Measurements from ENCODE around the gene MSH2. TPM values are rescaled to one million over a fixed set of nuclear protein-coding genes. Genes with fewer than 3 reads are reported as not detected.

Gene MSH2
- total RNA-seq, 1 donor, result 14.5 TPM

DNA sequence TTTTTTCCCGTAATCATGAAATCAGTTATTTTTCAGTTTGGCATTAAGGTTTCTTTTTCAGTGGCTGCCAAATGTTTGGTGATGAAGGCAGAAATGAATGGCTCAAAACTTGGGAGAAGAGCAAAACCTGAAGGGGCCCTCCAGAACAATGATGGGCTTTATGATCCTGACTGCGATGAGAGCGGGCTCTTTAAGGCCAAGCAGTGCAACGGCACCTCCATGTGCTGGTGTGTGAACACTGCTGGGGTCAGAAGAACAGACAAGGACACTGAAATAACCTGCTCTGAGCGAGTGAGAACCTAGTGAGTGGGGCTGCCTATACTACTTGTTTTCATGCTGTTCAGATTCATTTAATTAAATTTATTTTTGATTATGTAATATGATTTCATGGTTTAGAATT lies 29.2 kb upstream of the MSH2 start:
- Histone ChIP-seq H2AFZ (ENCODE audit: low read length) (no peak overlapping the region), H3K36me3 (ENCODE audit: insufficient read depth, low read length) (no peaks in the 10 kb centered on the region), H3K4me1 (ENCODE audit: insufficient read depth, low read length) (no peaks in the 10 kb centered on the region), H3K27ac (ENCODE audit: low read depth, low read length) (no peak overlapping the region), H3K4me2 (ENCODE audit: insufficient read depth, low read length) (no peak overlapping the region), H4K20me1 (ENCODE audit: insufficient read depth, low read length) (no peaks in the 10 kb centered on the region), H3K27me3 (ENCODE audit: insufficient read depth, low read length) (peaks cover 19% of the 10 kb centered on the region), H3K4me3 (ENCODE audit: insufficient read depth, low read length) (no peak overlapping the region), H3K79me2 (ENCODE audit: insufficient read depth, low read length) (no peaks in the 10 kb centered on the region), H3K9me3 (ENCODE audit: low read depth, low read length) (no peaks in the 10 kb centered on the region)
- peak; percentile 62 for DNase-seq (ENCODE audit: insufficient read length, low spot score, missing footprints)
- TF ChIP-seq, protein P1, sequence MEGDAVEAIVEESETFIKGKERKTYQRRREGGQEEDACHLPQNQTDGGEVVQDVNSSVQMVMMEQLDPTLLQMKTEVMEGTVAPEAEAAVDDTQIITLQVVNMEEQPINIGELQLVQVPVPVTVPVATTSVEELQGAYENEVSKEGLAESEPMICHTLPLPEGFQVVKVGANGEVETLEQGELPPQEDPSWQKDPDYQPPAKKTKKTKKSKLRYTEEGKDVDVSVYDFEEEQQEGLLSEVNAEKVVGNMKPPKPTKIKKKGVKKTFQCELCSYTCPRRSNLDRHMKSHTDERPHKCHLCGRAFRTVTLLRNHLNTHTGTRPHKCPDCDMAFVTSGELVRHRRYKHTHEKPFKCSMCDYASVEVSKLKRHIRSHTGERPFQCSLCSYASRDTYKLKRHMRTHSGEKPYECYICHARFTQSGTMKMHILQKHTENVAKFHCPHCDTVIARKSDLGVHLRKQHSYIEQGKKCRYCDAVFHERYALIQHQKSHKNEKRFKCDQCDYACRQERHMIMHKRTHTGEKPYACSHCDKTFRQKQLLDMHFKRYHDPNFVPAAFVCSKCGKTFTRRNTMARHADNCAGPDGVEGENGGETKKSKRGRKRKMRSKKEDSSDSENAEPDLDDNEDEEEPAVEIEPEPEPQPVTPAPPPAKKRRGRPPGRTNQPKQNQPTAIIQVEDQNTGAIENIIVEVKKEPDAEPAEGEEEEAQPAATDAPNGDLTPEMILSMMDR (IDR thresholded peaks at IDR 0.05; ENCODE audit: extremely low read depth, low read depth, low read length), result no peak

DNA sequence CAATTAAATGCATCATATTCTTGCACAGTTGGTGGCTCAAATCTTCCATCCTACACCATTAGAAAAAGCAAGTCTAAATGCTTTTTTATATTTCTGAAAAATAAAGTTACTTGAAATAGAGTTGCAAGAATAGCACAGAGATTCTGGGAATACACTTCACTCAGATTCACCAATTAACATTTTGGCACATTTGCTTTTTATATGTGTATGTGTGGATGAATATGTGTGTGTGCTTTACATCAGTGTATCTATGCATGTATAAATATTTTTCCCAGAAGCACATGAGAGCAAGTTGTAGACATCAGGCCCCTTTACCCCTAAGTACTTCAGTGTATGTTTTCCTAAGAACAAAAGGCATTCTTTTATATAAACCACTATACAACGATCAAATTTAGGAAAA lies 27.6 kb upstream of the MSH2 start:
- Histone ChIP-seq H3K9me3 (ENCODE audit: low read depth, low read length) (no peaks in the 10 kb centered on the region), H4K20me1 (ENCODE audit: insufficient read depth, low read length) (no peaks in the 10 kb centered on the region), H3K27ac (ENCODE audit: low read depth, low read length) (no peak overlapping the region), H3K79me2 (ENCODE audit: insufficient read depth, low read length) (no peaks in the 10 kb centered on the region), H3K4me1 (ENCODE audit: insufficient read depth, low read length) (no peaks in the 10 kb centered on the region), H3K4me2 (ENCODE audit: insufficient read depth, low read length) (no peak overlapping the region), H3K36me3 (ENCODE audit: insufficient read depth, low read length) (no peaks in the 10 kb centered on the region), H3K27me3 (ENCODE audit: insufficient read depth, low read length) (peaks cover 10% of the 10 kb centered on the region), H2AFZ (ENCODE audit: low read length) (no peak overlapping the region), H3K4me3 (ENCODE audit: insufficient read depth, low read length) (no peak overlapping the region)
- DNase-seq (ENCODE audit: insufficient read length, low spot score, missing footprints), result no peak
- TF ChIP-seq, protein P1 (IDR thresholded peaks at IDR 0.05; ENCODE audit: extremely low read depth, low read depth, low read length), result no peak

DNA sequence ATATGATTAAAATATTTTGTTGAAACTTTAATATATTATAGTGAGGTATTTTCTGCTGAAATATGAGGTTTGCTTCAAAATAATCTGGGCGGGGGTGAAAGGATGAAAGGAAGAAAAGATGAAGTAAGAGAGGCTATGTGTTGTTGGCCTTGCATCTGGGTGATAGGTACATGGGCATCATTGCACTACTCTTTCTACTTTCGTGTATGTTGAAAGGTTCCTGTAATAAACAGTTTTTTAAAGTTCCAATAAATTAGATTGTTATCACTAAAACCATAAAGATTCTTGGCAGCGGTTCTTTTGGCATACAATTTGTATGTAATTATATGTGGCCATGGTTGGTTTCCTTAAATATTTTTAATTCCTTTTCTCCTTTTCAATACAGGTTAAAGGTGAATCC lies 23.6 kb upstream of the MSH2 start:
- Histone ChIP-seq H3K4me3 (ENCODE audit: insufficient read depth, low read length) (no peak overlapping the region), H3K4me2 (ENCODE audit: insufficient read depth, low read length) (no peak overlapping the region), H3K36me3 (ENCODE audit: insufficient read depth, low read length) (no peaks in the 10 kb centered on the region), H3K4me1 (ENCODE audit: insufficient read depth, low read length) (no peaks in the 10 kb centered on the region), H3K27me3 (ENCODE audit: insufficient read depth, low read length) (peaks cover 6% of the 10 kb centered on the region), H4K20me1 (ENCODE audit: insufficient read depth, low read length) (no peaks in the 10 kb centered on the region), H2AFZ (ENCODE audit: low read length) (no peak overlapping the region), H3K9me3 (ENCODE audit: low read depth, low read length) (no peaks in the 10 kb centered on the region), H3K79me2 (ENCODE audit: insufficient read depth, low read length) (no peaks in the 10 kb centered on the region), H3K27ac (ENCODE audit: low read depth, low read length) (no peak overlapping the region)
- DNase-seq (ENCODE audit: insufficient read length, low spot score, missing footprints), result no peak
- TF ChIP-seq, protein P1 (IDR thresholded peaks at IDR 0.05; ENCODE audit: extremely low read depth, low read depth, low read length), result no peak

DNA sequence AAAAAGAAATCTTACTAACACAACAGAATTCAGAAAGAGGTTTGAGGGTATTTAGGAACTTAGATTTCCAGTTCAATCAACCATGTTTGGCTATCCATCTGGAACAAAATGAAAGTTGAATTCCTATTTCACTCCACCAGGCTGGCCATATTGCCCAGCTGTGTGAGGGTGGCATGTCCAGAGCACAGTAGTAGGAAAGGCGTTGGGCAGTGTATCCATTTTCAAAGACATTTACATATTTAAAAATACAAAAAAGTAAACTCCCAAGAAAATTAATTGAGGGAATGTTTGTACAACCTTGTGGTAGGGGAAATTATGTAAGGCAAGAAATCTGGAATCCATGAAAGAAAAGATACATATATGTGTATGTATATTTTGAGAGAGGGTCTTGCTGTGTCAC lies 21.5 kb upstream of the MSH2 start:
- no peak for DNase-seq (ENCODE audit: insufficient read length, low spot score, missing footprints)
- TF ChIP-seq, protein P1 (IDR thresholded peaks at IDR 0.05; ENCODE audit: extremely low read depth, low read depth, low read length), result no peak

More for the DNA sequence above, 21.5 kb upstream of the MSH2 start:
- H3K4me2 ChIP-seq (ENCODE audit: insufficient read depth, low read length), result no peak overlapping the region
- no peaks in the 10 kb centered on the region for H3K4me1 ChIP-seq (ENCODE audit: insufficient read depth, low read length)
- no peaks in the 10 kb centered on the region for H4K20me1 ChIP-seq (ENCODE audit: insufficient read depth, low read length)
- peaks cover 4% of the 10 kb centered on the region for H3K27me3 ChIP-seq (ENCODE audit: insufficient read depth, low read length)
- H2AFZ ChIP-seq (ENCODE audit: low read length), result no peak overlapping the region
- no peak overlapping the region for H3K27ac ChIP-seq (ENCODE audit: low read depth, low read length)
- H3K4me3 ChIP-seq (ENCODE audit: insufficient read depth, low read length), result no peak overlapping the region
- no peaks in the 10 kb centered on the region for H3K79me2 ChIP-seq (ENCODE audit: insufficient read depth, low read length)
- no peaks in the 10 kb centered on the region for H3K36me3 ChIP-seq (ENCODE audit: insufficient read depth, low read length)
- H3K9me3 ChIP-seq (ENCODE audit: low read depth, low read length), result no peaks in the 10 kb centered on the region

All from osteoblast (primary cell).